BLaER1 treated with 17β-estradiol and CSF1 and Interleukin-3, amounts not matched to agents 10 nM and 100 nM (cell line): Measurements from ENCODE around the gene DNAJA4.
A peak's percentile ranks its signal among the peaks of the same experiment; 100 is the strongest.

Source experiments
- H3K27ac ChIP-seq, 11 experiments: shearing (Covaris generic); formaldehyde crosslinking; 2 replicates each; pipeline ENCODE4 v1.8.1; 2022
- H3K27me3 ChIP-seq, 11 experiments: shearing (Covaris generic); formaldehyde crosslinking; 2 replicates each; pipeline ENCODE4 v1.8.1; 2022
- H3K36me3 ChIP-seq, 11 experiments: shearing (Covaris generic); formaldehyde crosslinking; 2 replicates each; pipeline ENCODE4 v1.8.1; 2022
- H3K4me1 ChIP-seq, 10 experiments: shearing (Covaris generic); formaldehyde crosslinking; 2 replicates each; pipeline ENCODE4 v1.8.1; 2022
- H3K4me2 ChIP-seq, 11 experiments: shearing (Covaris generic); formaldehyde crosslinking; 2 replicates each; pipeline ENCODE4 v1.8.1; 2022
- H3K4me3 ChIP-seq, 10 experiments: shearing (Covaris generic); formaldehyde crosslinking; 2 replicates each; pipeline ENCODE4 v1.8.1; 2022
- H3K9ac ChIP-seq, 11 experiments: shearing (Covaris generic); formaldehyde crosslinking; 2 replicates each; pipeline ENCODE4 v1.8.1; 2022
- H3K9me3 ChIP-seq, 11 experiments: shearing (Covaris generic); formaldehyde crosslinking; replicated peaks in 1 of 11; 2 replicates each; pipeline ENCODE4 v1.8.1; 2022
- H4K20me1 ChIP-seq, 11 experiments: shearing (Covaris generic); formaldehyde crosslinking; 2 replicates each; pipeline ENCODE4 v1.8.1; 2022
- Cebpa-rat ChIP-seq, 11 experiments: shearing (Covaris generic); IDR thresholded peaks; 2 replicates each; pipeline ENCODE4 v1.8.1; 2022

The DNAJA4 gene

DNA sequence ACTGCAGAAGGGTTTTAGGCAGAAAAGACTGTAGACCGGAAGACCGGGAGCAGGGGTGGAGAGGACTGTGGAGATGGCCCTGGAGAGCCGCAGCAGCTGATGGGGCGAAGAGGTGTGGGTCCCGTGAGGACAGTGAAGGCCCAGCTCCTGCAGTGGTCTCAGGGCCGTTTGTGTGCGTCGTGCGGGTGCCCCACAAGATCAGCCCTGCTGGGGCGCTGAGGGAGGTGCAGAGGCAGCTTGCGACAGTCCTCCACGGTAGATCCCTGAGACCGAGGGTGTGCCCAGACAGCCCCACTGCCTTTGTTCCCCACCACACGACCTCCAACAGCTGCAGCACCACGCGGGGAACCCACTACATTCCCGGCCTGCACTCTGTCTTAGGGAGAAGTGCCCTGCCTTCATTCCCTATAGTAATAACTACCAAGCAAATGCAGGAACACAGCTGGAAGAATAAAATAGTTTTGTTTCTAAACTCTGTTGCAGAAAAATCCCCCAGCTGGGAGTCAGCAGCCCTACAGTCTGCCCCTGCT is 56.7 kb downstream of the DNAJA4 start:
- no peak overlapping the region for H3K4me3 ChIP-seq
- H3K4me1 ChIP-seq: peaks cover 0 to 7% (median 5%) of the 10 kb centered on the region in 10 experiments; a peak in 10 of 20 replicates
- H3K9me3 ChIP-seq: no peaks in the 10 kb centered on the region
- H3K27me3 ChIP-seq: no peaks in the 10 kb centered on the region
- no peaks in the 10 kb centered on the region for H4K20me1 ChIP-seq
- no peak overlapping the region for H3K9ac ChIP-seq
- H3K27ac ChIP-seq: no peak overlapping the region
- TF ChIP-seq Cebpa-rat (IDR thresholded peaks at IDR 0.05): no peak
- no peaks in the 10 kb centered on the region for H3K36me3 ChIP-seq
- H3K4me2 ChIP-seq: no peak overlapping the region

DNA sequence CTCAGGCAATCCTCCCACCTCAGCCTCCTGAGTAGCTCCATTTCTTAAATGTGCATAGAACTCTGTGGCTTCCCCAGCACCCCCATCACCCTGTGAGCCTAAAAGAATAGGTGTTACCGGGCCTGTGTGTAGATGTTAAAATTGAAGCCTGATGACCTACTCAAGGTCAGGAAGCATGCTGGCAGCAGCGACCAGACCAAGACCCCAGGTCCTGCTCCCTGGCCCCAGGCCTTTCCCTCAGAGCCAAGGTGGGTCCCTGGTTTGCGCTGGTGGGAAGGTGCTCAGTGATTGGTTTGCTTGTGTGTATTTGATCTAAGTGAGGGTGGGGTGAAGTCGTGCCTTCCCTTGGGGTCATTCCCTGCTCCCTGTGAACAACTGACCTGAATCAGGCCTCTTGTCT is 57.4 kb downstream of the DNAJA4 start:
- no peaks in the 10 kb centered on the region for H3K9me3 ChIP-seq
- no peaks in the 10 kb centered on the region for H4K20me1 ChIP-seq
- peaks cover 0 to under 1% (median 0%) of the 10 kb centered on the region in 10 experiments; a peak in 1 of 20 replicates for H3K4me1 ChIP-seq
- no peak for TF ChIP-seq Cebpa-rat (IDR thresholded peaks at IDR 0.05)
- no peak overlapping the region for H3K4me3 ChIP-seq
- no peaks in the 10 kb centered on the region for H3K27me3 ChIP-seq
- H3K36me3 ChIP-seq: no peaks in the 10 kb centered on the region
- H3K9ac ChIP-seq: no peak overlapping the region
- H3K27ac ChIP-seq: no peak overlapping the region
- H3K4me2 ChIP-seq: no peak overlapping the region

DNA sequence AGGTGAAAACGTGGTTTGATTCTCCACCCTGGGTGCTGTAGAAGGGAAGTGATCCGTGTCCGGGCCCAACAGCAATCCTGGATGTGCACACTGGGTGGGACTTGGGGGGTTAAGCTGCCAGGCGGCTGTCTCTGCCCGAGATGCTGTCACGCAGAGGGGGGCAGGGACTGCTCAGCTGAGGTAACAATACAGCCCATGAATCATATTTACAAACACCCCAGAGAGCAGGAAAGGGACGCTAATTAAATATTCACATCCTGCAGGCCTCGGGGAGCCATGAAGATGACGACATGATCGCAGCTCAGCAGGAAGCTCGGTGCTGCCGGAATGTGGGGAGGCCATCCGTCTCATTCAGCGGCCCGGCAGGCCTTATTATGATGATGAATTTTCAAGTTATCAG is 57.9 kb downstream of the DNAJA4 start:
- Histone ChIP-seq H3K4me3 (no peak overlapping the region), H3K4me1 (peaks cover 0 to under 1% (median 0%) of the 10 kb centered on the region in 10 experiments; a peak in 1 of 20 replicates), H3K9ac (no peak overlapping the region), H4K20me1 (no peaks in the 10 kb centered on the region), H3K27ac (no peak overlapping the region), H3K27me3 (no peaks in the 10 kb centered on the region), H3K4me2 (no peak overlapping the region), H3K36me3 (no peaks in the 10 kb centered on the region), H3K9me3 (no peaks in the 10 kb centered on the region)
- TF ChIP-seq Cebpa-rat (IDR thresholded peaks at IDR 0.05): no peak

DNA sequence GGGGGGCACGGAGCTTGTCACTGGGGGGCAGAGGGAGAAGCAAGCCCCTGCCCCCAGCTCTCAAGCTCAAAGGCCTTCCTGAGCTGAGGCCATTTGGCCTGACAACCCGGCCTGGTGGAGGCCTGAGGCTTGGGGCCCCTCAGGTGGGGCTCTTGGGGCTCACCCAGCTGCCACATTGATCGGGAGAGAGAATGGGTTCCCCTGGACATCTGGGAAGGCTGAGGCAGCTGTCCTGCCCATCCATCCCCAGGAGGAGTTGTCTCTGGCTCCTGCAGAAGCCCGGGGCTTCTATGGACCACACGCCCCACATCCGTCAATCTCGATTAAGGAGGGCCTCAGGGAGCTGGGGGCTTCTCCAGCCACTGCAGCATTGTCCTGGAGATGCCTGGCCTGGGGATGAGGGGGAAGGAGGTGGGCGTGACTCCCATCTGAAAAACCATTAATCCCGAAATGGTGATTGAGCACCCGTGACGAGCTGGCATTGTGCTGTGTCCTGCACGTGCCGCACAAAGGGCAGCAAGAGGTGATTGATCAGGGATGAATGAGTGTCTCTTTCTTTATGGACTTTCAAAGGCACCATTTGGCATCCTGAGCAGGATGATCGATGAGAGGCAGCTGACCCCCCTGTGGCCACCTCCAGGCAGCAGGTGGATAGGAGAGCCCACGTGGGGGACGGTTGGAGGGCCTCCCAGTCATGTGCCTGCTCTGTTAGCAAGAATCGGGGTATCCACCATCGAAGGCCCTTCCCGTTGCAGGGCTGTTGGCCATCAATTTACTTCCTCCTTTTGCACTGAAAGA is 58.6 kb downstream of the DNAJA4 start:
- Histone ChIP-seq H3K4me2 (no peak overlapping the region), H4K20me1 (no peaks in the 10 kb centered on the region), H3K27ac (no peak overlapping the region), H3K4me3 (no peak overlapping the region), H3K36me3 (no peaks in the 10 kb centered on the region), H3K9me3 (no peaks in the 10 kb centered on the region), H3K27me3 (no peaks in the 10 kb centered on the region), H3K4me1 (peaks cover 0 to 3% (median 0%) of the 10 kb centered on the region in 10 experiments; a peak in 2 of 20 replicates), H3K9ac (no peak overlapping the region)
- TF ChIP-seq Cebpa-rat (IDR thresholded peaks at IDR 0.05): no peak

DNA sequence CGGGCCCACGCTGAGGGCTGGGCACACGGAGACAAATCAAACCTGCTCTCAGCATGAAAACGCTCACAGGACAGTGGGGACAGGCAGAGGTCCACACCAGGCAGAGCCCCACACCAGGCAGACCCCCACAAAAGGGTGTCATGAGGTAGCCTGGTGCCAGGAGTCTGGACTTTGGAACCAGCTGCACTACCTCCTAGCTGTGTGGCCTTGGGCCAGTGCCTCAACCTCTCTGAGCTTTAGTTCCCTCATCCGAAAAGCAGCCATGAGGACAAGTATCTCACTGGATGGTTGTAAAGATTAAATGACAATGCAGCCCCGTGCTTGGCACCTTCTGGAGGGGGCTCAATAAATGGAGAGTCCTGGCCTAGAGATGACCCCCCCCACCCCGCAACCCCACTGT is 59.3 kb downstream of the DNAJA4 start:
- Histone ChIP-seq H3K36me3 (no peaks in the 10 kb centered on the region), H3K4me1 (peaks cover 0 to 3% (median 0%) of the 10 kb centered on the region in 10 experiments; a peak in 2 of 20 replicates), H3K4me2 (no peak overlapping the region), H4K20me1 (no peaks in the 10 kb centered on the region), H3K27me3 (no peaks in the 10 kb centered on the region), H3K27ac (no peak overlapping the region), H3K9ac (no peak overlapping the region), H3K4me3 (no peak overlapping the region), H3K9me3 (no peaks in the 10 kb centered on the region)
- no peak for TF ChIP-seq Cebpa-rat (IDR thresholded peaks at IDR 0.05)

DNA sequence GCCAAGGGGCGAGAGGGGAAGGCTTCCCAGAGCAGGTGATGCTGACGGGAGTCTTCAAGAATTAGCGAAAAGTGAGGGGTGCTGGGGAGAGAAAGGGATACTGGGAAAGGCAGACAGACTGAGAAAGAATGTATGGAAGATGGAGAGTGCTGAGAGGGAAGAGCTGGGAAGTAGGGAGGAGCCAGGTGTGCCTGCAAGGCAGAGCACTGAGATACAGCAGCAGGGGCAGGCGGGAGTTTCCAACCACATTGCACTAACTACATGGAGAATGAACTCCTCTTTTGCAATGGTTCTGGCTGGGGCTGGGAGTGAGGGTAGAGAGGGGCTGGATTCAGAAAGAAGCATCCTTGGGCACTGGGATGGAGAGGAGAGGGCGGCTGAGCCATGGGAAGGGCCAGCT is 59.8 kb downstream of the DNAJA4 start:
- TF ChIP-seq Cebpa-rat (IDR thresholded peaks at IDR 0.05): no peak
- H3K36me3 ChIP-seq: no peaks in the 10 kb centered on the region
- H3K4me1 ChIP-seq: peaks cover 0 to 3% (median 0%) of the 10 kb centered on the region in 10 experiments; a peak in 2 of 20 replicates
- no peaks in the 10 kb centered on the region for H3K9me3 ChIP-seq
- no peaks in the 10 kb centered on the region for H4K20me1 ChIP-seq
- no peak overlapping the region for H3K27ac ChIP-seq
- no peak overlapping the region for H3K4me3 ChIP-seq
- no peaks in the 10 kb centered on the region for H3K27me3 ChIP-seq
- no peak overlapping the region for H3K4me2 ChIP-seq
- H3K9ac ChIP-seq: no peak overlapping the region

DNA sequence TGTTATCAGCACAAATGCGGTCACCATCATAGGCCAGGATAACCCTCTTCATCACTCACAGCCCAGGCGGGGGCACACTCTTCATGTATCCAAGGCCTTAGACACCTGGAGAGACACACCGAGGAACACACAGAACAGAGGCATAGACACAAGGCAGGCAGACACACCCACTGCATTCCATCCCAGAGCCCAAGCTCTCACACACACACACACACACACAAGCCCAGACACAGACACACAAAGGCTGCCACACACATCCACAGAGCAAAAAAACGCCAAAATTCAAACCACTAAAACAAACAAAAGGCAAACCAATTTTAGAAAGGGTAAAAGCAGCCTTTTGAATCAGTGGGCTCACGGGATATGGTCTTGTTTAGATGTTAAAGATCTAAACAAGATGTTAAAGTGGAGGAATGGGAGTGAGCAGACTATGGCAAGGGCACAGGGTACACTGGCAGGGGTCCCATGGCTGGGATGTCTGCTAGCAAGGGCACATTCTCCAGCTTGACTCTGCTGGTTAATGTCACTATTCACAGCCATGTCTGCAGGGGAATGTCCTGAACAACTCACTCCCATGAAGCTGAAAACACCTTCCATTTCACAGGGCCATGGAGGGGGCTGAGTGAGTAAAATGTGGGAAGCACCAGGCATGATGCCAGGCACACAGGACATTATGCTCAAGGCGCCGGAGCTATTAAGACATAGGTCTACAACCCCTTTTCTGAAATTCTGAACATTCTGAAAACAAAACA is 60.9 kb downstream of the DNAJA4 start:
- Histone ChIP-seq H3K9ac (no peak overlapping the region), H3K4me2 (no peak overlapping the region), H3K4me1 (peaks cover 0 to 3% (median 0%) of the 10 kb centered on the region in 10 experiments; a peak in 2 of 20 replicates), H3K27ac (no peak overlapping the region), H4K20me1 (no peaks in the 10 kb centered on the region), H3K4me3 (no peak overlapping the region), H3K9me3 (no peaks in the 10 kb centered on the region), H3K36me3 (no peaks in the 10 kb centered on the region), H3K27me3 (no peaks in the 10 kb centered on the region)
- no peak for TF ChIP-seq Cebpa-rat (IDR thresholded peaks at IDR 0.05)

DNA sequence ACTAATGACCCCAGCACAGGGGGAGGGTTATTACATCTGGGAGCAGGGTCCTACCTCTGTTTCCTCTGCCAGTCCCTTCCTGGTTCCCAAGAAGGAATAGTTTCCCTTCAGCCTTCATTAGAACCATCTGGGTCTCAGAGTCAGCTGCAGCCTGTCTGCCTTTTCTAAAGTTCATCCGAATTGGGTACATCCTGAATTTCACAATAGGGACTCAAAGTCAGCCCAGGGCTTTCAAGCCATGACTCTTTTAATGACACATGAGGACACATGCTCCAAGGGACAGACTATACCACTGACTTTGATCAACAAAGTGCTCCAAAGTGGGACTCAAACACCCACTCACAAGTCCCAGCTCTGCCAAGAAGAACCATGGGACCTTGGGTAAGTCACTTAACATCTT is 63.1 kb downstream of the DNAJA4 start:
- Histone ChIP-seq H3K4me2 (peak overlapping the region in 1 of 11 experiments; percentile 9; a peak in 1 of 22 replicates), H4K20me1 (no peaks in the 10 kb centered on the region), H3K9ac (no peak overlapping the region), H3K4me3 (no peak overlapping the region), H3K9me3 (no peaks in the 10 kb centered on the region), H3K4me1 (peaks cover 0 to 3% (median 0%) of the 10 kb centered on the region in 10 experiments; a peak in 2 of 20 replicates), H3K27me3 (no peaks in the 10 kb centered on the region), H3K27ac (no peak overlapping the region), H3K36me3 (no peaks in the 10 kb centered on the region)
- TF ChIP-seq Cebpa-rat (IDR thresholded peaks at IDR 0.05): no peak

DNA sequence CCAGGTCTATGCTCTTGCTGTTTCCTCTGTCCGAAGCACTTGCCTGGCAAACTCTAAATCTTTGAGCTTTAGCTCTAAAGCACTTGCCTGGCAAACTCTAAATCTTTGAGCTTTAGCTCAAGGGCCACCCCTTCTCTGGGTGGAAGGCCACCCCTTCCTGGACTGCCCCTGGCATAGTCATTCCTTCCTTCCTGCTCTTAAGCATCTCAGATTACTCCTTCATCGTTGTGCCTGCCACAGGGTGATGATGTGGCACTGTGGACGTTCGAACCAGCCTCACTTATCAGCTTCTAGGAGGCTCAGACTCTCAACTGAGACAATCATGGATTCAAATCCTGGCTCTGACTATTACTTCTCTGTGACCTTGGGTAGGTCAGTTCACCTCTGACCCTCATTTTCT is 65.3 kb downstream of the DNAJA4 start:
- Histone ChIP-seq H3K9ac (no peak overlapping the region), H3K4me2 (no peak overlapping the region), H3K27ac (no peak overlapping the region), H3K4me1 (peaks cover 0 to 3% (median 0%) of the 10 kb centered on the region in 10 experiments; a peak in 2 of 20 replicates), H4K20me1 (no peaks in the 10 kb centered on the region), H3K36me3 (no peaks in the 10 kb centered on the region), H3K27me3 (no peaks in the 10 kb centered on the region), H3K4me3 (no peak overlapping the region), H3K9me3 (no peaks in the 10 kb centered on the region)
- TF ChIP-seq Cebpa-rat (IDR thresholded peaks at IDR 0.05): no peak
